MM.1S (cell line): ENCODE data around the gene SPACA6.

Source experiments
- CTCF ChIP-seq: fragments of 300-600 bp; sonication (generic); IDR thresholded peaks from 2 replicates; pipeline ENCODE4 v1.5.1; 2016; ENCODE audit warnings: antibody characterized with exemption, low read length, mixed read lengths
- EZH2 ChIP-seq: fragments of 300-600 bp; sonication (generic); optimal IDR thresholded peaks from 2 replicates; pipeline ENCODE3; 2017; ENCODE audit warnings: low read depth, mild to moderate bottlenecking, antibody characterized with exemption, low read length, mixed read lengths
- EZH2phosphoT487 ChIP-seq: fragments of 300-600 bp; sonication (generic); IDR thresholded peaks from 2 replicates; pipeline ENCODE4 v1.6.1; 2018; ENCODE audit warnings: antibody characterized with exemption, low read length

GRCh38 chr19:51713319-51714285, 20.5 kb downstream of the SPACA6 start:
- TF ChIP-seq CTCF, result no peak
- TF ChIP-seq EZH2phosphoT487, result no peak
- TF ChIP-seq EZH2, result no peak
